OCI-LY7 (cell line): Measurements from ENCODE around the gene MORN5. TPM values are rescaled to one million over a fixed set of nuclear protein-coding genes. Genes with fewer than 3 reads are reported as not detected.

ENCODE experiments used
- BruUV-seq: library from RNA; stranded (reverse); fragments of 400-500 nt; replicated peaks from 2 replicates; lab custom pipeline; 2021; lab: Mats Ljungman, UMichigan
- CTCF ChIA-PET: fragments of 300-600 bp; sonication (Branson Sonifier 250); formaldehyde crosslinking; loops from one replicate; lab custom pipeline; 2022; ENCODE audit warnings: antibody characterized with exemption; ENCODE audit not compliant: unreplicated experiment; lab: Charles Lee
- POLR2A ChIA-PET: fragments of 300-600 bp; sonication (Branson Sonifier 250); formaldehyde crosslinking; loops from one replicate; lab custom pipeline; 2022; ENCODE audit warnings: antibody characterized with exemption; lab: Charles Lee
- DNase-seq: peaks from one replicate; pipeline ENCODE4 v3.0.0-alpha.2; 2015; ENCODE audit warnings: low spot score
- H2AFZ ChIP-seq: fragments of 200-600 bp; sonication (generic), shearing (Covaris generic); 2 replicates; pipeline ENCODE4 v1.6.1; 2014; ENCODE audit warnings: mild to moderate bottlenecking, antibody characterized with exemption, low read length, moderate library complexity
- H3K27ac ChIP-seq: fragments of 200-600 bp; sonication (generic); 2 replicates; pipeline ENCODE4 v1.5.1; 2014; ENCODE audit warnings: mixed run types, low read depth, mild to moderate bottlenecking, moderate library complexity, low read length, inconsistent platforms; ENCODE audit not compliant: poor library complexity, severe bottlenecking
- H3K36me3 ChIP-seq: fragments of 200-600 bp; sonication (generic); 2 replicates; pipeline ENCODE4 v1.6.1; 2014; ENCODE audit warnings: mild to moderate bottlenecking, antibody characterized with exemption, low read length, moderate library complexity, mixed read lengths; ENCODE audit not compliant: insufficient read depth
- H3K4me1 ChIP-seq: fragments of 200-600 bp; sonication (generic); 2 replicates; pipeline ENCODE4 v1.5.1; 2014; ENCODE audit warnings: mild to moderate bottlenecking, low read length; ENCODE audit not compliant: insufficient read depth, poor library complexity, severe bottlenecking
- H3K4me2 ChIP-seq: fragments of 200-600 bp; sonication (generic); 2 replicates; pipeline ENCODE4 v1.6.1; 2014; ENCODE audit warnings: mild to moderate bottlenecking, low read length
- H3K4me3 ChIP-seq: fragments of 200-600 bp; sonication (generic); 2 replicates; pipeline ENCODE4 v1.5.1; 2014; ENCODE audit warnings: mild to moderate bottlenecking, low read depth, low read length; ENCODE audit not compliant: poor library complexity, severe bottlenecking
- H3K79me2 ChIP-seq: fragments of 200-600 bp; sonication (generic); 2 replicates; pipeline ENCODE4 v1.6.1; 2016; ENCODE audit warnings: low read depth, mild to moderate bottlenecking, low read length, moderate library complexity, mixed read lengths; ENCODE audit not compliant: insufficient read depth
- H3K9me2 ChIP-seq: fragments of 200-600 bp; sonication (generic); 2 replicates; pipeline ENCODE4 v1.6.1; 2016; ENCODE audit warnings: mild to moderate bottlenecking, low read length, mixed read lengths; ENCODE audit not compliant: insufficient read depth
- H3K9me3 ChIP-seq: fragments of 200-600 bp; sonication (generic); 2 replicates; pipeline ENCODE4 v1.6.1; 2014; ENCODE audit warnings: mild to moderate bottlenecking, mixed run types, low read length, mixed read lengths
- H4K20me1 ChIP-seq: fragments of 200-600 bp; sonication (generic); 2 replicates; pipeline ENCODE4 v1.6.1; 2014; ENCODE audit warnings: mild to moderate bottlenecking, antibody characterized with exemption, low read length, moderate library complexity, mixed read lengths; ENCODE audit not compliant: insufficient read depth
- CTCF ChIP-seq: fragments of 200-600 bp; sonication (generic); conservative IDR thresholded peaks from 2 replicates; pipeline ENCODE4 v1.5.1; 2014; ENCODE audit warnings: mild to moderate bottlenecking, antibody characterized with exemption, low read length, moderate library complexity, mixed read lengths
- EZH2phosphoT487 ChIP-seq: fragments of 200-600 bp; sonication (generic); IDR thresholded peaks from 2 replicates; pipeline ENCODE4 v1.6.1; 2018; ENCODE audit warnings: low read depth, borderline replicate concordance, mild to moderate bottlenecking, mixed run types, antibody characterized with exemption, low read length, moderate library complexity, mixed read lengths
- intact Hi-C: fragments of 100-400 bp; cut with micrococcal nuclease; formaldehyde crosslinking; loops from one replicate; pipeline ENCODE4 v1.10.0; 2022; ENCODE audit not compliant: unreplicated experiment
- total RNA-seq, 2 experiments: library from RNA; depleted of rRNA in 1 of 2; stranded (reverse); fragments of >200 nt in 1 of 2; shearing (Covaris generic) in 1 of 2; gene quantifications; 2 replicates each; pipeline ENCODE4 v1.2.3, GENCODE V29; 2014 to 2022

The MORN5 gene
- total RNA-seq, 2 experiments from 2014 or later, result not detected

- POLR2A ChIA-PET, result interaction anchor here (1.2 kb wide), 1 partner anchor 10 kb away, joined by 3 read pairs; no protein-coding TSS in a partner anchor
- CTCF ChIA-PET, result no interaction called here
- no peak overlapping the region for H3K27ac ChIP-seq
Measured at GRCh38 chr9:122173670-122174069, 14.0 kb downstream of the MORN5 start.

GRCh38 chr9:122176916-122177315 is 17.2 kb downstream of the MORN5 start:
- no peak for DNase-seq
- no TSS peak for BruUV-seq
- Histone ChIP-seq H3K36me3 (no peaks in the 10 kb centered on the region), H3K27ac (no peak overlapping the region), H3K9me3 (no peaks in the 10 kb centered on the region), H3K4me2 (no peak overlapping the region), H3K79me2 (no peaks in the 10 kb centered on the region), H4K20me1 (no peaks in the 10 kb centered on the region), H2AFZ (no peak overlapping the region), H3K4me1 (no peaks in the 10 kb centered on the region), H3K9me2 (no peaks in the 10 kb centered on the region), H3K4me3 (no peak overlapping the region)
- ChIA-PET CTCF (no interaction called here), POLR2A (interaction anchor here (0.6 kb wide), 1 partner anchor 645 kb away, joined by 3 read pairs; no protein-coding TSS in a partner anchor)
- intact Hi-C loops, result no loop called here
- TF ChIP-seq CTCF (no peak), EZH2phosphoT487 (no peak)

More at GRCh38 chr9:122173670-122174069, 14.0 kb downstream of the MORN5 start:
- no TSS peak for BruUV-seq
- Histone ChIP-seq H3K79me2 (no peaks in the 10 kb centered on the region), H3K4me1 (no peaks in the 10 kb centered on the region), H4K20me1 (no peaks in the 10 kb centered on the region), H2AFZ (no peak overlapping the region), H3K9me3 (no peaks in the 10 kb centered on the region), H3K36me3 (no peaks in the 10 kb centered on the region), H3K9me2 (no peaks in the 10 kb centered on the region), H3K4me3 (no peak overlapping the region), H3K4me2 (no peak overlapping the region)
- DNase-seq, result no peak
- no peak for TF ChIP-seq EZH2phosphoT487
- no peak for TF ChIP-seq CTCF
- intact Hi-C loops, result no loop called here

- H3K9me3 ChIP-seq, result no peaks in the 10 kb centered on the region
- H3K4me3 ChIP-seq, result no peak overlapping the region
- H3K9me2 ChIP-seq, result no peaks in the 10 kb centered on the region
- H3K27ac ChIP-seq, result no peak overlapping the region
- TF ChIP-seq EZH2phosphoT487 (no peak), CTCF (no peak)
- POLR2A ChIA-PET, result interaction anchor here (0.7 kb wide), 1 partner anchor 26 kb away, joined by 6 read pairs; no protein-coding TSS in a partner anchor
- BruUV-seq, result no TSS peak
- H4K20me1 ChIP-seq, result no peaks in the 10 kb centered on the region
- H3K4me1 ChIP-seq, result no peaks in the 10 kb centered on the region
- no peak overlapping the region for H3K4me2 ChIP-seq
- no peak overlapping the region for H2AFZ ChIP-seq
- no peaks in the 10 kb centered on the region for H3K79me2 ChIP-seq
- DNase-seq, result no peak
- CTCF ChIA-PET, result no interaction called here
- intact Hi-C loops, result no loop called here
- no peaks in the 10 kb centered on the region for H3K36me3 ChIP-seq
Measured at GRCh38 chr9:122179054-122179689, 19.5 kb downstream of the MORN5 start.
